Hematopoietic multipotent progenitor cell treated with erythropoietin and hydrocortisone succinate and interleukin-3 and kit ligand, for 8 days (in vitro differentiated cells): ENCODE results near the gene GBP7.
"Not testable (repeated sequence)": the region's sequence is repeated elsewhere in the genome, so short reads cannot be mapped to it uniquely, and the experiment has no call there.

ENCODE experiments used
- DNase-seq: peaks from one replicate; pipeline ENCODE4 v3.0.0-alpha.2; 2015

Gene GBP7, protein sequence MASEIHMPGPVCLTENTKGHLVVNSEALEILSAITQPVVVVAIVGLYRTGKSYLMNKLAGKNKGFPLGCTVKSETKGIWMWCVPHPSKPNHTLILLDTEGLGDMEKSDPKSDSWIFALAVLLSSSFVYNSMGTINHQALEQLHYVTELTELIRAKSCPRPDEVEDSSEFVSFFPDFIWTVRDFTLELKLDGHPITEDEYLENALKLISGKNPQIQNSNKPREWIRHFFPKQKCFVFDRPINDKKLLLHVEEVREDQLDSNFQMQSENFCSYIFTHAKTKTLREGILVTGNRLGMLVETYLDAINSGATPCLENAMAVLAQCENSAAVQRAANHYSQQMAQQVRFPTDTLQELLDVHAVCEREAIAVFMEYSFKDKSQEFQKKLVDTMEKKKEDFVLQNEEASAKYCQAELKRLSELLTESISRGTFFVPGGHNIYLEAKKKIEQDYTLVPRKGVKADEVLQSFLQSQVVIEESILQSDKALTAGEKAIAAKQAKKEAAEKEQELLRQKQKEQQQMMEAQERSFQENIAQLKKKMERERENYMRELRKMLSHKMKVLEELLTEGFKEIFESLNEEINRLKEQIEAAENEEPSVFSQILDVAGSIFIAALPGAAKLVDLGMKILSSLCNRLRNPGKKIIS

DNA sequence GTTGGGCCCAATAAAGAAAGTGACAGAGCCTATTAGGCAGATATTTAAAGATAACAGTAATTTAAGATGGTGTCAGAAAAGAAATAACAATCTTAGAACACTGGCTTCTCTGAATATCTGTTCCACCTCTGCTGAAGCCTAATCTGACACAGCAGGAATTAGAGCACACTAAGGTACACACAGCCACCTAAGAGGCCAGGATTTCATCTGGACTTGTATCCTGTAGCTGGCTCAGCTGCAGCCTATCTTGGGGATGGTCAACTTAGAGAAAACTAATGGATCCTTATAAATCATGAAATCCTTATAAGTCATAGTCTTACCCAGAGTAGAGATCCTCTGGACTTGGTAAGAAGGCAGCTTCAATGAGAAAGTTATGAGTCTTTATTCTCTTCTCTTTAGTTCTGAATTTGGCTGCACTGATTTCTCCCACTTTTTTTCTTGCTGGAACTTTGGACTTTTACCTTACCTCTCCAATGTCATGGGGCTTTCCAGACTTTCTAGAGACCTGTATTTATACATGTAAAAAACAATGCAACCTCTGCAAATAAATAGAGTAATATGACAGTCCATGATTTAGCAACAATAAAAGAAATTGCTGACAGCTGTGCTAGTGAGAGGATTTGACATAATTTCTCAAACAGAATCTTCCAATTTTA is at the start of gene GBP7:
Gene GBP7, minus strand, starts transcription at position 403 of the 656 bp plus-strand sequence. CDS start 4,068 bp downstream, outside the sequence.
- DNase-seq: no peak

DNA sequence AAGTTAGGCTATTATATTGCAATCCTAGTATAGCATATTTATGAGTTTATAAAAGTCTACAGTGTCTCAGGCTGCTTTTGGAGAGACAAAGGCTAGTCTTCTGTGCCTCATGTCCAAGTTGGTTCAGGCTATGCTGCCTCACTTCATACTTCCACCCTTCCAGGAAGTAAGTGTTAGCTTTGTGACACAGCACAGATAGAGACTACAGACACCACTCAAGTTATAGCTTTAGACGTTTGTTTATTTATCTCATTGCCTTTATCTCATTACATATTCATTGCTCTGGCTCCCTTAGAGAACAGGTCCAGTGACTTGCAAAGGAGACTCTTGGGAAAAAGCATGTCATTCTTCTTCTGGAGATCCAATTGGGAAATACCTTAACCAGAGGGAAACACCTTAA is 45.5 kb upstream of the GBP7 start:
- no peak for DNase-seq

DNA sequence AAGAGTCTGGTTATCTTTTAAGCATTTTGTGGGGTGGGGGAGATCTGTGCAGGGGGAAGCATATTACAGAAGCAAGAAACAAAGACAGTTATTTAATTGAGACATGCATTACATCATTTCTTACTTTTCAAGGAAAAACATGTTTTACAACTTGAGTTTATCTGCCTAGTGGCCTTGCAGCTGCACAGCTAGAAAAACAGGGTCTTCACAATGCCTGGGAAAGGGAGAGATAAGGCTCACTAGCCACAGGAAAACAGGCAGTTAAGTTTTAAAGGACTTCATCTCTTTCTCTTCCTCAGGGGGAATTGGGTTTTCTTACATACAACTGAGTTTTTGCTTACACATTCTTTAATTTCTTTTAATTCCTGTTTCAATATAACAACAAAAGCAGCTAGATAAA is 44.0 kb upstream of the GBP7 start:
- DNase-seq: peak; percentile 58

GRCh38 chr1:89218941-89219340 is 43.1 kb upstream of the GBP7 start:
- DNase-seq: not testable (repeated sequence)

- DNase-seq: no peak
Measured at GRCh38 chr1:89213347-89213746, 37.5 kb upstream of the GBP7 start.

DNA sequence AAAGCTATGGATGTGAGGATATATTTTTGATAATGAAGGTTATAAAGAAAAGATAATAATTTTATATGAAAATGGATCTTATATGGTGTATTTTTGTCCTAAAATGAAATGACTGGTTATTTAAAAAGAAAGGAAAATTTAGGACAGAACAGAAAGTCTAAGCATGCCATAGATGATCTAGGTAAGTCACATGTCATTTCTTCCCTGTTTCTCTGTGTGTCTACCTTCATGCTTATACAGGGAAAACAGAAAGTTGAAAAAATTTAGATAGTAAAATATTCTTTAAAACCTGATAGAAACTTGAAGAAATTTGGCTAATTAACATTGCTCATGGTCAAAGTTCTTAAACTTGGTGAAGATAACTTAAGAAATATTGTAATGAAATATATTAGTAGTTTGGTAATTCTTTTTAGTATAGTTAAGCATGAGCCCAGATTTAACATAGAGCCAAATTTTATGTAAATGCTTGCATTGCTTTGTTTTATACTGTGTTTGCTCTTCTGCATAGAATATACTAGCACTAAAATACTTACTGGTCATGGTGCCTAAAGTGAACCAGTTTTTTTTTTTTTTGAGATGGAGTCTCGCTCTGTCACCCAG is 35.3 kb upstream of the GBP7 start:
- DNase-seq: no peak

DNA sequence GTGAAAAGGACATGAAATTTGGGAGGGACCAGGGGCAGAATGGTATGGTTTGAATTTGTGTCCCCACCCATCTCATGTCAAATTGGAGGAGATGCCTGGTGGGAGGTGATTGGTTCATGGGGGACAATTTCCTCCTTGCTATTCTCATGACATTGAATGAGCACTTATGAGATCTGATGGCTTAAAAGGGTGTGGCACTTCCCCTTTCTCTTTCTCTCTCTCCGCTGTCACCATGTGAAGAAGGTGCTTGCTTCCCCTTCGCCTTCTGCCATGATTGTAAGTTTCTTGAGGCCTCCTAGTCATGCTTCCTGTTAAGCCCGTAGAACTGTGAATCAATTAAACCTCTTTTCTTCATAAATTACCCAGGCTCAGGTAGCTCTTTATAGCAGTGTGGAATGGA is 30.6 kb upstream of the GBP7 start:
- DNase-seq: no peak

- DNase-seq: no peak
Measured at GRCh38 chr1:89203166-89203565, 27.4 kb upstream of the GBP7 start.

- DNase-seq: no peak
Measured at GRCh38 chr1:89201106-89201794, 25.4 kb upstream of the GBP7 start.

DNA sequence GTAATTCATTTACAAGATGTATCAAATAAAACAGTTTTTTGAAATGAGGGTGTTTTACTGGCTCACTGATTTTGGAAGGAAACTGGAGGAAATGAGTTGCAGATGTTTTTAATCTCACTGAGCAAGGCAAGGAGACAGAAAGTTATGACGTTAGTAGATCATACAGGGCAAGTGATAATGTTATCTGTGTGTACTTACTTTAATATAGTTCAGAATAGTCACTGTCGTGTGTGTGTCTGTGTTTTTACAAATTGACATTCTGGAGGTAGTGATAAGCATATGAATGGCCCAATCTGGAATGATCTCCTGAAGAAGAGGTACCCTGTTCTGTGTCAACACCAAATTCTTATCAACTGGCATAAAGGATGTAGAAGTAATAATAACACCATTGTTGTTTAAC is 24.9 kb upstream of the GBP7 start:
- peak; percentile 58 for DNase-seq

- DNase-seq: no peak
Measured at GRCh38 chr1:89199525-89200031, 23.8 kb upstream of the GBP7 start.

- DNase-seq: peak; percentile 25
Measured at GRCh38 chr1:89198491-89199072, 22.8 kb upstream of the GBP7 start, which contains the start of gene GBP4. TSS of gene GBP4 (minus strand) at chr1:89198942. CDS start at chr1:89198834, 108 bp downstream.

GRCh38 chr1:89198081-89198480 is 22.3 kb upstream of the GBP7 start:
- no peak for DNase-seq

DNA sequence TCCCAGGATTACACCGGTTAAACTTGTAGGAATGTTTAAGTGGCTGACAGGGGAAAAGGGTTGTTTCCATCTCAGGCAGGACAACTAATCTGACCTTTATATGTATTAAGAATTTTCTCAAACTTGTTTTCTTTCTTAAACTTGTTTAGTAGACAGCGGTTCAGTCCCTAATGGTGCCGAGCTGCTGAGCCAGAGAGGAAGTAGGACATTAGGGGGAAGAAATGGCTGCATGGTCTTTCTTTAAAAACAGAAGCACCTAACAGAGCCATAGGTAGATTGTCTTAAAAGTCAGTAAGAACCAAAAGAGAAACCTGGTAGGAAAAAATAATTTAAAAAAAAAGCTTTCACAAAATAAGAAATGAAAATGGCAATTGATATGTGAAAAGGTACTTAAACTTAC is 19.7 kb upstream of the GBP7 start:
- no peak for DNase-seq

- no peak for DNase-seq
Measured at GRCh38 chr1:89191314-89191713, 15.5 kb upstream of the GBP7 start.

- no peak for DNase-seq
Measured at GRCh38 chr1:89190017-89190416, 14.2 kb upstream of the GBP7 start.

GRCh38 chr1:89179343-89179742 is 3.5 kb upstream of the GBP7 start:
- no peak for DNase-seq

DNA sequence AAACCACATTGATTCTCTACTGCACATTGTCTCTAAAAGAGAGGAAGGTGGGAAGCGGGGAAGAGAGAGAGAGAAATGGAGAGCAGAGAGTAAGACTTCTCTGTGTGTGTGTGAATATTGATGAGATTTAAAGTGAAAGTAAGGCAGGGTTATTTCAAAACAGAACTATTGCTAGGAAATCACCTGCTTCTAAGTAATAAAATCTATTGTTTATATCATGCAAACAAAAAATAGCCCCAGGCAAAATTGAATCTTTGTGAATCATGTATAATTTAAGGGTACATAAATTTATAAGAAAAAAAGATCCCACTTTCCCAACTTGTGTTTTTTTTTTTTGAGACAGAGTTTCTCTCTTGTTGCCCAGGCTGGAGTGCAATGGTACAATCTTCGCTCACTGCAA is 1.2 kb upstream of the GBP7 start:
- DNase-seq: no peak

GRCh38 chr1:89174491-89174890 is 1.3 kb downstream of the GBP7 start:
- DNase-seq: no peak

DNA sequence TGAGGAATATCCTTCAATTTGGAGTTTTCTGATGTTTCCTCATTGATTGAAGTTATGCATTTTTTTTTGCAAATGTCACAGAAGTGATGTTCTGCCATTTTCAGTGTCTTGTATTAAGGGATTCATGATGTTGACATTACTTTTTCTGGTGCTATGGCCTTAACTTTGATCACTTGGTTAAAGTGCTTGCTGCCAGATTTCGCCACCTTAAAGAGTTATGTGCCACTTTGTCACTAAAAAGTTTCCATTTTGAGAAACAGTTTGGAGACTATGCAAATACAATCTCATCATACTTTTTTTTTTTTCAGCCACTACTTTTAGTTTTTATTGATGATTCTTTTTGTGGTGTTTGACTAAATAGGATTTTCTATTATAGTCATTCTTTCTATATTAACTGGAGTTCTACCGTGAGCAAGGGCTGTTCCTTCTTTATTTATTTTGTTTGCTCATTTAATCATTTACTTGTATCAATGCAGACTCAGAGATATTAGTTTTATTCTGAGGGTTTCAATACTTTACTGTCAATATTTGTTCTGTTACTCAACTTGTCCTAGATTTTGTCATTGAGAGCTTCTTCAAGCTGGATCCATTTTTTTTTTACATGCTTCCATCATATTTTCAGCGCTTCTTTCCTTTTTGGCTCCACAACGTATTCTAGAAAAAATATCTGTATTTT is 3.2 kb downstream of the GBP7 start:
- DNase-seq: no peak

- DNase-seq: no peak
Measured at GRCh38 chr1:89171067-89171438, 4.8 kb downstream of the GBP7 start.
